Endodermal cell (in vitro differentiated cells): ENCODE measurements around the gene KIF26B. TPM values are rescaled to one million over a fixed set of nuclear protein-coding genes. Genes with fewer than 3 reads are reported as not detected.

Source experiments
- DNase-seq: peaks from one replicate; pipeline ENCODE4 v3.0.0-alpha.2; 2017
- H3K27ac ChIP-seq: 2 replicates; pipeline ENCODE4 v1.5.1; 2013; ENCODE audit warnings: mild to moderate bottlenecking, low read depth, low read length, moderate library complexity
- H3K27me3 ChIP-seq: 2 replicates; pipeline ENCODE4 v1.6.1; 2013; ENCODE audit warnings: mild to moderate bottlenecking, low read length, moderate library complexity; ENCODE audit not compliant: insufficient read depth, control insufficient read depth, poor library complexity, severe bottlenecking
- H3K36me3 ChIP-seq: 2 replicates; pipeline ENCODE4 v1.7.0; 2013; ENCODE audit warnings: mild to moderate bottlenecking, low read length, moderate library complexity; ENCODE audit not compliant: control insufficient read depth, insufficient read depth
- H3K4me1 ChIP-seq: one replicate; pipeline ENCODE4 v1.7.0; 2013; ENCODE audit warnings: low read length; ENCODE audit not compliant: control insufficient read depth, insufficient read depth
- H3K4me3 ChIP-seq: 2 replicates; pipeline ENCODE4 v1.5.1; 2013; ENCODE audit warnings: mild to moderate bottlenecking, low read length, moderate library complexity
- H3K9ac ChIP-seq: 2 replicates; pipeline ENCODE4 v1.6.1; 2013; ENCODE audit warnings: mild to moderate bottlenecking, low read length, moderate library complexity; ENCODE audit not compliant: poor library complexity, severe bottlenecking; ENCODE audit errors: extremely low read depth
- H3K9me3 ChIP-seq: 2 replicates; pipeline ENCODE4 v1.6.1; 2013; ENCODE audit warnings: mild to moderate bottlenecking, low read length, moderate library complexity; ENCODE audit not compliant: control insufficient read depth
- H3K27ac Mint-ChIP-seq: 2 replicates; pipeline ENCODE4 v1.8.0; 2020; ENCODE audit warnings: mixed read lengths
- H3K27me3 Mint-ChIP-seq: 2 replicates; pipeline ENCODE4 v1.8.0; 2021; ENCODE audit warnings: mild to moderate bottlenecking, mixed read lengths; ENCODE audit not compliant: insufficient read depth
- H3K36me3 Mint-ChIP-seq: 2 replicates; pipeline ENCODE4 v1.8.0; 2020; ENCODE audit warnings: low read depth, mixed read lengths
- H3K4me1 Mint-ChIP-seq: 2 replicates; pipeline ENCODE4 v1.8.0; 2020; ENCODE audit warnings: mixed read lengths
- H3K4me3 Mint-ChIP-seq: 2 replicates; pipeline ENCODE4 v1.8.0; 2020; ENCODE audit warnings: mild to moderate bottlenecking, moderate library complexity, mixed read lengths
- H3K9me3 Mint-ChIP-seq: 2 replicates; pipeline ENCODE4 v1.8.0; 2020; ENCODE audit warnings: mild to moderate bottlenecking, mixed read lengths
- WGBS, 2 experiments: methylation state at CpG; one replicate each; pipeline versions ENCODE4 v1.1.5 to v1.1.7; 2013; ENCODE audit warnings: missing lambda C conversion rate in 2 of 2, mixed read lengths in 1 of 2; ENCODE audit not compliant: insufficient coverage in 1 of 2, insufficient read length in 1 of 2; 5-methylcytosine and 5-hydroxymethylcytosine counted together
- total RNA-seq, 2 donors: library from RNA; stranded (reverse); fragmentation: NEBNext Ultra II Directional in 1 of 2; extraction: Animal tissue kit (Norgen Biotek cat#: 25700) in 1 of 2; gene quantifications; 2 replicates in 1 of 2; 3 replicates in 1 of 2; pipeline ENCODE4 v1.2.1, GENCODE V29; 2021
- TF ChIP-seq, protein P1 (sequence below): fragments of 200-600 bp; sonication (generic); conservative IDR thresholded peaks from 2 replicates; pipeline ENCODE4 v1.5.0; 2021; ENCODE audit warnings: antibody characterized with exemption, mild to moderate bottlenecking

The KIF26B gene
- total RNA-seq, 2 donors from 2014 or later = 12.3 to 21.0 TPM

GRCh38 chr1:245459621-245460020 lies 304.8 kb downstream of the KIF26B start:
- no peak for DNase-seq
- Mint-ChIP-seq H3K4me3 (no peak overlapping the region), H3K9me3 (no peaks in the 10 kb centered on the region), H3K27ac (no peak overlapping the region), H3K27me3 (no peaks in the 10 kb centered on the region), H3K36me3 (peaks cover 13% of the 10 kb centered on the region), H3K4me1 (peaks cover 9% of the 10 kb centered on the region)
- Histone ChIP-seq H3K27ac (no peak overlapping the region), H3K4me1 (peaks cover 2% of the 10 kb centered on the region), H3K9me3 (no peaks in the 10 kb centered on the region), H3K9ac (no peak overlapping the region), H3K36me3 (no peaks in the 10 kb centered on the region), H3K27me3 (no peaks in the 10 kb centered on the region), H3K4me3 (no peak overlapping the region)
- TF ChIP-seq, protein P1, sequence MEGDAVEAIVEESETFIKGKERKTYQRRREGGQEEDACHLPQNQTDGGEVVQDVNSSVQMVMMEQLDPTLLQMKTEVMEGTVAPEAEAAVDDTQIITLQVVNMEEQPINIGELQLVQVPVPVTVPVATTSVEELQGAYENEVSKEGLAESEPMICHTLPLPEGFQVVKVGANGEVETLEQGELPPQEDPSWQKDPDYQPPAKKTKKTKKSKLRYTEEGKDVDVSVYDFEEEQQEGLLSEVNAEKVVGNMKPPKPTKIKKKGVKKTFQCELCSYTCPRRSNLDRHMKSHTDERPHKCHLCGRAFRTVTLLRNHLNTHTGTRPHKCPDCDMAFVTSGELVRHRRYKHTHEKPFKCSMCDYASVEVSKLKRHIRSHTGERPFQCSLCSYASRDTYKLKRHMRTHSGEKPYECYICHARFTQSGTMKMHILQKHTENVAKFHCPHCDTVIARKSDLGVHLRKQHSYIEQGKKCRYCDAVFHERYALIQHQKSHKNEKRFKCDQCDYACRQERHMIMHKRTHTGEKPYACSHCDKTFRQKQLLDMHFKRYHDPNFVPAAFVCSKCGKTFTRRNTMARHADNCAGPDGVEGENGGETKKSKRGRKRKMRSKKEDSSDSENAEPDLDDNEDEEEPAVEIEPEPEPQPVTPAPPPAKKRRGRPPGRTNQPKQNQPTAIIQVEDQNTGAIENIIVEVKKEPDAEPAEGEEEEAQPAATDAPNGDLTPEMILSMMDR = no peak
- 97 to 100% methylated on average over 2 to 3 of the region's 3 CpGs for WGBS, 2 experiments

DNA sequence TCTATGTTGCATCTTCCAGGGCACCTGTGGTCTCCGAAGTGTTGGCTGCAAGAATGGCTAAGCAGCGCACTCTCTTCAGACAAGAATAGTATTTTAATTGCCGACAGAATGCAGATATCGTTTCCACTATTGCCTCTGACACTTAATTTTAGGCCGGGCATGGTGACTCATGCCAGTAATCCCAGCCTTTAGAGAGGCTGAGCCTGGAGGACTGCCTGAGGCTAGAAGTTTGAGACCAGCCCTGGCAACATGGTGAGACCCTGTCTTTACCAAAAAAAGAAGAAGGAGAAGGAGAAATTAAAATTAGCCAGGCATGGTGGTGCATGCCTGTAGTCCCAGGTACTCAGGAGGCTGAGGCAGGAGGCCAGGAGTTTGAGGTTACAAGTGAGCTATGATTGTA lies 306.9 kb downstream of the KIF26B start:
- H3K4me1 Mint-ChIP-seq = peaks cover 4% of the 10 kb centered on the region

GRCh38 chr1:245462161-245462560 lies 307.4 kb downstream of the KIF26B start:
- H3K27ac ChIP-seq = no peak overlapping the region
- TF ChIP-seq, protein P1 = no peak
- H3K4me1 ChIP-seq = no peaks in the 10 kb centered on the region
- DNase-seq = no peak
- H3K4me3 ChIP-seq = no peak overlapping the region
- H3K27me3 Mint-ChIP-seq = no peaks in the 10 kb centered on the region
- H3K9me3 ChIP-seq = no peaks in the 10 kb centered on the region
- peaks cover 4% of the 10 kb centered on the region for H3K4me1 Mint-ChIP-seq
- 65 to 67% methylated on average over 7 of the region's 7 CpGs for WGBS, 2 experiments
- H3K9ac ChIP-seq = no peak overlapping the region
- no peaks in the 10 kb centered on the region for H3K9me3 Mint-ChIP-seq
- H3K27ac Mint-ChIP-seq = no peak overlapping the region
- H3K36me3 ChIP-seq = no peaks in the 10 kb centered on the region
- H3K27me3 ChIP-seq = no peaks in the 10 kb centered on the region
- H3K36me3 Mint-ChIP-seq = peaks cover 29% of the 10 kb centered on the region
- H3K4me3 Mint-ChIP-seq = no peak overlapping the region

More for the DNA sequence above, 306.9 kb downstream of the KIF26B start:
- Histone ChIP-seq H3K9ac (no peak overlapping the region), H3K36me3 (no peaks in the 10 kb centered on the region), H3K9me3 (no peaks in the 10 kb centered on the region), H3K4me3 (no peak overlapping the region), H3K27ac (no peak overlapping the region), H3K27me3 (no peaks in the 10 kb centered on the region), H3K4me1 (no peaks in the 10 kb centered on the region)
- WGBS, 2 experiments = 84 to 95% methylated on average over 4 to 5 of the region's 5 CpGs
- TF ChIP-seq, protein P1 = no peak
- no peak overlapping the region for H3K4me3 Mint-ChIP-seq
- H3K27ac Mint-ChIP-seq = no peak overlapping the region
- H3K9me3 Mint-ChIP-seq = no peaks in the 10 kb centered on the region
- H3K36me3 Mint-ChIP-seq = peaks cover 26% of the 10 kb centered on the region
- H3K27me3 Mint-ChIP-seq = no peaks in the 10 kb centered on the region
- DNase-seq = no peak
